HepG2 (cell line): Measurements from ENCODE around the gene HYAL2. TPM values are rescaled to one million over a fixed set of nuclear protein-coding genes. Genes with fewer than 3 reads are reported as not detected.

Experiments used
- BCL6 ChIP-seq: IDR thresholded peaks from 2 replicates; pipeline ENCODE4 v1.6.1; 2016; ENCODE audit warnings: missing genetic modification reagents, missing compliant biosample characterization
- JUND ChIP-seq: sonication (generic); formaldehyde crosslinking; IDR thresholded peaks from 2 replicates; pipeline ENCODE4 v1.8.0; 2022; ENCODE audit warnings: mild to moderate bottlenecking, missing genetic modification reagents
- KMT2B ChIP-seq: IDR thresholded peaks from 2 replicates; pipeline ENCODE4 v1.6.1; 2016; ENCODE audit warnings: missing genetic modification reagents, missing compliant biosample characterization
- NFYB ChIP-seq: sonication (generic); formaldehyde crosslinking; IDR thresholded peaks from 2 replicates; pipeline ENCODE4 v1.4.0; 2020; ENCODE audit warnings: missing genetic modification reagents
- PHF5A ChIP-seq: IDR thresholded peaks from one replicate; pipeline ENCODE4 v1.6.1; 2018; ENCODE audit warnings: low read depth, missing genetic modification reagents; ENCODE audit not compliant: unreplicated experiment
- ZBTB1 ChIP-seq: sonication (generic); formaldehyde crosslinking; IDR thresholded peaks from 2 replicates; pipeline ENCODE4 v1.4.0; 2020; ENCODE audit warnings: missing genetic modification reagents, borderline replicate concordance
- ZNF232 ChIP-seq: sonication (generic); formaldehyde crosslinking; IDR thresholded peaks from 2 replicates; pipeline ENCODE4 v1.4.0; 2020; ENCODE audit warnings: missing genetic modification reagents, borderline replicate concordance
- ZNF318 ChIP-seq: sonication (generic); formaldehyde crosslinking; IDR thresholded peaks from 2 replicates; pipeline ENCODE4 v1.4.0; 2020; ENCODE audit warnings: mild to moderate bottlenecking, missing genetic modification reagents
- ZNF432 ChIP-seq: sonication (generic); formaldehyde crosslinking; IDR thresholded peaks from 2 replicates; pipeline ENCODE4 v1.5.0; 2020; ENCODE audit warnings: missing genetic modification reagents, mild to moderate bottlenecking, borderline replicate concordance
- ZNF850 ChIP-seq: sonication (generic); formaldehyde crosslinking; conservative IDR thresholded peaks from 2 replicates; pipeline ENCODE4 v1.9.0; 2021; ENCODE audit warnings: mild to moderate bottlenecking, missing genetic modification reagents
- polyA plus RNA-seq, 8 experiments: library from polyadenylated mRNA; depleted of rRNA in 3 of 8; stranded (reverse) in 7 of 8; unstranded in 1 of 8; fragments of >200 nt; fragmentation: Illumina TruSeq in 4 of 8; extraction: Trizol in 4 of 8; gene quantifications; 2 replicates each; pipeline versions ENCODE4 v1.2.1 to v1.2.3, GENCODE V29; 2011 to 2016; ENCODE audit warnings: low read depth in 4 of 8, missing spikeins in 1 of 8, mixed read lengths in 1 of 8; ENCODE audit not compliant: insufficient read depth in 1 of 8
- total RNA-seq, 5 experiments: library from RNA; depleted of rRNA; stranded (reverse); fragments of >200 nt; fragmentation: Illumina TruSeq; extraction: Trizol; gene quantifications; 2 replicates each; pipeline ENCODE4 v1.2.3, GENCODE V29; 2016; ENCODE audit warnings: low read depth in 1 of 5
- TF ChIP-seq, protein P1 (sequence below): sonication (generic); formaldehyde crosslinking; IDR thresholded peaks from 2 replicates; pipeline ENCODE4 v1.5.0; 2020; ENCODE audit warnings: mild to moderate bottlenecking, missing genetic modification reagents, moderate library complexity
- TF ChIP-seq, protein P2 (sequence below): sonication (generic); formaldehyde crosslinking; IDR thresholded peaks from 2 replicates; pipeline ENCODE4 v1.4.0; 2020; ENCODE audit warnings: missing genetic modification reagents, borderline replicate concordance
- TF ChIP-seq, protein P3 (sequence below): sonication (generic); formaldehyde crosslinking; IDR thresholded peaks from 2 replicates; pipeline ENCODE4 v1.5.1; 2020; ENCODE audit warnings: mild to moderate bottlenecking, missing genetic modification reagents, borderline replicate concordance

HYAL2 gene
- total and polyA plus RNA-seq, 2 of the 13 experiments (the other 11 are each of a cell fraction or from before 2014, with no cell fraction given): 76.2 to 102 TPM

DNA sequence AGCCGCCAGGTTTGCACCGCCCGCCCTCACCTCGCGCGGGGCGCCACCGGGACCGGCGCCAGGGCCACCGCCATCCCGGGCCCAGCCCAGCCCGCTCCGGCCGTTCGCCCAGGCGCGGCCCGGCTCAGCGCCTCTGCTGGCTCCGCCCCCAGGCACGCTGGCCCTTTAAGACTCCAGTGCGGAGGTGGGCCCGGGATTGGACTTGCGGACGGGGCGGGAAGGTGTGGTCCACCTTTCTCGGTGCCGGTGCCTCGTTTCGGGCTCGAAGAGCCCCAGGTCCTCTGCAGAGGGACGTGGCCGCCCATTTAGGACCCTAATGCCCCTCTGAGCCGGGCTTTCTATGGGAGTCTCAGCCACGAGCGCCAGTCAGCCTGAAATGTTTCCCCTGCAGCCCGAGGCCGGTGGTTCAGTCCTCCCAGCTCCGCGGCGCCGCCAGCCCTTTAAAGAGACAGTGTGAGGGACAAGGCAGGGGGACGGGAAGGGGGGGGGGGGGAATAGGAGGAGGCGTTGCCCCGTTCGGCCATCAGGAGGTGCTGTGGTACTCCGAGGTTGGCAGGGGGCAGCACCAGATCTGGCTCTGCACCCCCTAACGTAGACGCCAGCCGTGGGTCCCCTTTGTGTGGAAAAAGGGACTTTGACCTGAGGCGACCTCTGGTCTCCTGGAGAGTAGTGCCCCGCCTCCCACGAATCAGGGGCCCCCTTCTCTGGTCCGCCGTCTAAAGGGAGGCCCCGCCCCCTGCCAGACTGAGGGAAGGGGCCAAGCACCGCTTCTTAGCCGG is 1.0 kb downstream of the HYAL2 start (continued):
- TF ChIP-seq ZNF318 (CRISPR knock-in tag): no peak
- TF ChIP-seq PHF5A: peak; percentile 15
- no peak for TF ChIP-seq ZNF850 (CRISPR knock-in tag)
- no peak; the same call in 1 of the 2 replicates for TF ChIP-seq NFYB (CRISPR knock-in tag)
- TF ChIP-seq ZBTB1 (CRISPR knock-in tag): no peak
- TF ChIP-seq, protein P1, sequence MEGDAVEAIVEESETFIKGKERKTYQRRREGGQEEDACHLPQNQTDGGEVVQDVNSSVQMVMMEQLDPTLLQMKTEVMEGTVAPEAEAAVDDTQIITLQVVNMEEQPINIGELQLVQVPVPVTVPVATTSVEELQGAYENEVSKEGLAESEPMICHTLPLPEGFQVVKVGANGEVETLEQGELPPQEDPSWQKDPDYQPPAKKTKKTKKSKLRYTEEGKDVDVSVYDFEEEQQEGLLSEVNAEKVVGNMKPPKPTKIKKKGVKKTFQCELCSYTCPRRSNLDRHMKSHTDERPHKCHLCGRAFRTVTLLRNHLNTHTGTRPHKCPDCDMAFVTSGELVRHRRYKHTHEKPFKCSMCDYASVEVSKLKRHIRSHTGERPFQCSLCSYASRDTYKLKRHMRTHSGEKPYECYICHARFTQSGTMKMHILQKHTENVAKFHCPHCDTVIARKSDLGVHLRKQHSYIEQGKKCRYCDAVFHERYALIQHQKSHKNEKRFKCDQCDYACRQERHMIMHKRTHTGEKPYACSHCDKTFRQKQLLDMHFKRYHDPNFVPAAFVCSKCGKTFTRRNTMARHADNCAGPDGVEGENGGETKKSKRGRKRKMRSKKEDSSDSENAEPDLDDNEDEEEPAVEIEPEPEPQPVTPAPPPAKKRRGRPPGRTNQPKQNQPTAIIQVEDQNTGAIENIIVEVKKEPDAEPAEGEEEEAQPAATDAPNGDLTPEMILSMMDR (CRISPR knock-in tag): peak; percentile 81
- TF ChIP-seq, protein P2, sequence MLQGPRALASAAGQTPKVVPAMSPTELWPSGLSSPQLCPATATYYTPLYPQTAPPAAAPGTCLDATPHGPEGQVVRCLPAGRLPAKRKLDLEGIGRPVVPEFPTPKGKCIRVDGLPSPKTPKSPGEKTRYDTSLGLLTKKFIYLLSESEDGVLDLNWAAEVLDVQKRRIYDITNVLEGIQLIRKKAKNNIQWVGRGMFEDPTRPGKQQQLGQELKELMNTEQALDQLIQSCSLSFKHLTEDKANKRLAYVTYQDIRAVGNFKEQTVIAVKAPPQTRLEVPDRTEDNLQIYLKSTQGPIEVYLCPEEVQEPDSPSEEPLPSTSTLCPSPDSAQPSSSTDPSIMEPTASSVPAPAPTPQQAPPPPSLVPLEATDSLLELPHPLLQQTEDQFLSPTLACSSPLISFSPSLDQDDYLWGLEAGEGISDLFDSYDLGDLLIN: peak; percentile 75
- peak; percentile 26; the same call in 1 of the 2 replicates for TF ChIP-seq ZNF232
- TF ChIP-seq JUND (CRISPR knock-in tag): no peak
- TF ChIP-seq BCL6 (CRISPR knock-in tag): peak; percentile 49; the same call in 1 of the 2 replicates
- peak; percentile 50; the same call in 1 of the 2 replicates for TF ChIP-seq KMT2B (CRISPR knock-in tag)
- TF ChIP-seq, protein P3, sequence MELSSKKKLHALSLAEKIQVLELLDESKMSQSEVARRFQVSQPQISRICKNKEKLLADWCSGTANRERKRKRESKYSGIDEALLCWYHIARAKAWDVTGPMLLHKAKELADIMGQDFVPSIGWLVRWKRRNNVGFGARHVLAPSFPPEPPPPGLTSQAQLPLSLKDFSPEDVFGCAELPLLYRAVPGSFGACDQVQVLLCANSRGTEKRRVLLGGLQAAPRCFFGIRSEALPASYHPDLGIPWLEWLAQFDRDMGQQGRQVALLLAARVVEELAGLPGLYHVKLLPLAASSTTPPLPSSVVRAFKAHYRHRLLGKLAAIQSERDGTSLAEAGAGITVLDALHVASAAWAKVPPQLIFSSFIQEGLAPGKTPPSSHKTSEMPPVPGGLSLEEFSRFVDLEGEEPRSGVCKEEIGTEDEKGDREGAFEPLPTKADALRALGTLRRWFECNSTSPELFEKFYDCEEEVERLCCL: 0 out of 2 replicates have a peak, but pooled peaks have one; percentile 79
- no peak for TF ChIP-seq ZNF432 (CRISPR knock-in tag)
